Left cardiac atrium (tissue), 4 donors: Measurements from ENCODE around the gene LRCH1. TPM values are rescaled to one million over a fixed set of nuclear protein-coding genes. Genes with fewer than 3 reads are reported as not detected.
A peak's percentile ranks its signal among the peaks of the same experiment; 100 is the strongest.

Source experiments
- ATAC-seq, 2 donors: fragments of 200-7000 bp; cut with Tn5 transposase; one replicate each; pipeline ENCODE4 v1.9.1; 2020; ENCODE audit warnings: mild to moderate bottlenecking in 2 of 2, moderate library complexity in 2 of 2
- DNase-seq: peaks from one replicate; pipeline ENCODE4 v3.0.0-alpha.2; 2020
- intact Hi-C, 2 donors: fragments of 100-400 bp; cut with DNase I; formaldehyde crosslinking; loops; one replicate each; pipeline versions ENCODE4 v1.14.1 to v1.15.1; 2022 to 2023
- total RNA-seq, 2 donors: library from RNA; stranded (reverse); fragmentation: NEBNext Ultra II Directional; extraction: Animal tissue kit (Norgen Biotek cat#: 25700); gene quantifications; one replicate each; pipeline ENCODE4 v1.2.1, GENCODE V29; 2021
- donor health status: DM: no; HTN: yes; CAD: no.
- donor health status: DM: no; HTN: yes; CAD: no; lungs with severe emphysema.
- donor health status: DM: yes; HTN: yes; CAD: no.
- donor health status: Dilated cardiomyopathy.

Gene LRCH1
- total RNA-seq, 2 donors from 2014 or later, result 10.8 to 13.7 TPM

- no peak for ATAC-seq
- intact Hi-C loops, result no loop called here
These were observed 23.8 kb downstream of the LRCH1 start for GRCh38 chr13:46576762-46577161.

GRCh38 chr13:46577696-46578589 is 25.0 kb downstream of the LRCH1 start:
- ATAC-seq, result no peak
- DNase-seq, result no peak
- intact Hi-C loops, result no loop called here

More at GRCh38 chr13:46576762-46577161, 23.8 kb downstream of the LRCH1 start:
- DNase-seq, result no peak

DNA sequence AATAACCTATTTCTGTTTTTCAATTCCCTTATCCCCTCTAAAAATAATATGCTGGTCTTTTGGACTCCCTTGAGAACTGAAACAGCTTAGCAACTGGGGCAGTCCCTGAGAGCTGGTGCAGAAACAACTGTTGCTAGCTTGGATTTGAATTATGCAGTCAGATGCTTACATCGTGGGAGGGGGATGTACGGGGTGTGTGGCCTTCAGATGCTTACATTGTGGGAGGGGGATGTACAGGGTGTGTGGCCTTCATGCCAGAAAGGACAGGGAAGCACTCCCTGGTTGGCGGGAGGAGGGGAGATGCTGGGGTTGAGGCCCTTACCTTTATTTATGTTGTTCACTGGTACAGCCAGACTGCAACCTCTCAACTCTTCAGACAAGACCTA is 25.6 kb downstream of the LRCH1 start:
- intact Hi-C loops, result no loop called here
- DNase-seq, result no peak
- no peak for ATAC-seq

- no peak for DNase-seq
- no peak for ATAC-seq
- intact Hi-C loops, result no loop called here
These were observed 27.4 kb downstream of the LRCH1 start for GRCh38 chr13:46580362-46580839.

GRCh38 chr13:46582190-46582589 is 29.2 kb downstream of the LRCH1 start:
- intact Hi-C loops, result no loop called here
- ATAC-seq (no peak), DNase-seq (no peak)

GRCh38 chr13:46586751-46587514 is 34.0 kb downstream of the LRCH1 start:
- DNase-seq (no peak), ATAC-seq (no peak)
- intact Hi-C loops, result no loop called here

GRCh38 chr13:46587807-46588418 is 34.9 kb downstream of the LRCH1 start:
- intact Hi-C loops, result no loop called here
- no peak for ATAC-seq
- no peak for DNase-seq

GRCh38 chr13:46592385-46592784 is 39.4 kb downstream of the LRCH1 start:
- no peak for ATAC-seq
- intact Hi-C loops, result no loop called here
- DNase-seq, result no peak

DNA sequence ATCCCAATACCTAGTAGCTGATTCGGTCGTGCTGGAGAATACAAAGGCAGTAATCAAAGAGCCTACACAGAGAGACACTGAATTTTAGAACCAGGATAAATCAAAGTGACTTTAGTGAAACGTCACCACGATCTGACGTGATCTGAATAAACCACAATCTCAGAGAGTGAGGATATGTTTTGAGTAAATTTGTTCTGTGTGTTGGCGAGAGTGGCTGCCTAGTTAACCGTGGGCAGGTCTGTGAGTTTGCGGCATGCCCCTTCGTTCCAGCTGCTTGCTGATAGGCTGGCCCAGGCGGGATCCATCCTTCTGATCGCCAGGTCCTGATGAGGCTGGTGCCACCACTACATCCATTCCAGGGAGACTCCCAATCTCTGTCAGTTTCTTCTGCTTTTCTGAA is 40.4 kb downstream of the LRCH1 start:
- DNase-seq (no peak), ATAC-seq (no peak)
- intact Hi-C loops, result no loop called here

DNA sequence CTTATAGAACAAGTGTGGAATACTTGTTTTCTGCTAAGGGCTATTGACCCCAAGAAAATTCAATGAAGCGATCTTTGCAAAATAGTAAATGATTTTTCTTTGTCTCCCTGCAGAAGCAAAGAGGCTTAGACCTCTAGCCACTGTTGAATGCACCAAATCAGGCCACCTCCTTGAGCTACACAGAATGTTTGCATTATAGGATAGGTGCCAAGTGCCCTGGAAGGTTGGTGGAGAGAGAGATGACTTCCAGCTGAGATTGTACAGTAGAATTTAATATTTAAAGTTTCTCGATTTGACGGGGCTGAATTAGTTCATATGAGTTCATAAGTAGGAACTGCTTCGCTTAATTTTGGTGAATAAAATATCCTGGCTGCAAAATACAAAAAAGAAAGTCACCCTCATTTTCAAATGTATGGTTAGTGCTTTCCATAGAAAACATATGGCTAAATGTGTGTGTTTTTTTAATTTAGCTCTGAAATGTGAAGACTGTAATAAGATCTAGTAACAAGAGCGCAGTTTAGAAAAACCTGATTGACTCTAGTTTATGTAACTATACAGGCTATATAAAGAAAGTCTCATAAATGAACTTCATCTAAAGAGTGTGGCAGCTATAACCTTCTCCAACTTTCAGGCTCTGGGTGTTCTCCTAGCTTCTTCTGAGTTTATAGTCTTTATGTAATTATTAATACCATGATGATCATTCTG is 41.6 kb downstream of the LRCH1 start:
- intact Hi-C loops, result no loop called here
- no peak for DNase-seq
- ATAC-seq, result no peak

- DNase-seq (no peak), ATAC-seq (peak; percentile 47 to 80)
- intact Hi-C loops, result no loop called here
These were observed 42.3 kb downstream of the LRCH1 start for GRCh38 chr13:46595136-46595884.

- intact Hi-C loops, result no loop called here
- ATAC-seq (no peak), DNase-seq (no peak)
These were observed 42.9 kb downstream of the LRCH1 start for GRCh38 chr13:46595885-46596275.

- peak in 1 of 2 donors; percentile 24 for ATAC-seq
- intact Hi-C loops, result no loop called here
These were observed 43.5 kb downstream of the LRCH1 start for GRCh38 chr13:46596466-46596865.

GRCh38 chr13:46598140-46598819 is 45.3 kb downstream of the LRCH1 start:
- DNase-seq (no peak), ATAC-seq (no peak)
- intact Hi-C loops, result no loop called here

More at GRCh38 chr13:46596466-46596865, 43.5 kb downstream of the LRCH1 start:
- DNase-seq, result no peak

GRCh38 chr13:46598820-46599180 is 45.8 kb downstream of the LRCH1 start:
- intact Hi-C loops, result no loop called here
- DNase-seq, result no peak
- no peak for ATAC-seq

DNA sequence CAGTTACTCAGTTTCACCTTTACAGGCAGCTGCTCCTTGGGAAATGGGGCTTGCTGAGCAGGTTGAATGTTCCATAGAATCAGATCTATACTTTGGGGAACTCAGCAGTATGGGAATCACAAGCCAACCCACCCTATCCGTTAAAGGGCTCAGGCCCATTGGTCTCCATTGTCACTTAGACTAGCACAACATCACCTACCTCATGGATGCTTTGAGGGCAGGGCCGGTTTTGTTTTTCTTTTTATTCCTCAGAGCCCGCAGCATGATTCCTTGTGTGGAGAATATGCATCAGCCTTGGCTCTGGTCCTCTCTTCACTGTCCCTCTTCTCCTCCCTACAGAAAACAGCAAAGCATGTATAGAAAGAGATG is 48.0 kb downstream of the LRCH1 start:
- intact Hi-C loops, result loop anchor here (10.0 kb wide), 2 partner anchors 46 to 64 kb away; partner anchors contain the start of gene LRCH1 (in 2 of the 2)
- ATAC-seq, result no peak
- no peak for DNase-seq

GRCh38 chr13:46602531-46602930 is 49.6 kb downstream of the LRCH1 start:
- intact Hi-C loops, result loop anchor here (10.0 kb wide), 2 partner anchors 48 to 62 kb away; partner anchors contain the start of gene LRCH1 (in 2 of the 2)
- ATAC-seq (no peak), DNase-seq (no peak)

- DNase-seq, result no peak
- ATAC-seq, result no peak
- intact Hi-C loops, result loop anchor here (10.0 kb wide), 2 partner anchors 48 to 62 kb away; partner anchors contain the start of gene LRCH1 (in 2 of the 2)
These were observed 50.2 kb downstream of the LRCH1 start for GRCh38 chr13:46603165-46603603.
